Smooth muscle cell (in vitro differentiated cells): Measurements from ENCODE around the gene FXYD2. TPM values are rescaled to one million over a fixed set of nuclear protein-coding genes. Genes with fewer than 3 reads are reported as not detected.

ENCODE experiments used
- DNase-seq: peaks from one replicate; lab custom pipeline; 2025; ENCODE audit not compliant: unreplicated experiment; lab: John Stamatoyannopoulos, UW
- H2AFZ ChIP-seq: fragments of 200-600 bp; sonication (generic); 2 replicates; pipeline ENCODE4 v1.6.0; 2016; ENCODE audit warnings: antibody characterized with exemption, low read depth, mild to moderate bottlenecking
- H3F3A ChIP-seq: fragments of 200-600 bp; sonication (generic); 2 replicates; pipeline ENCODE4 v1.6.0; 2017; ENCODE audit warnings: antibody characterized with exemption, low read depth
- H3K27ac ChIP-seq: fragments of 200-600 bp; sonication (generic); 2 replicates; pipeline ENCODE4 v1.5.1; 2016; ENCODE audit warnings: low read depth, mild to moderate bottlenecking
- H3K27me3 ChIP-seq: fragments of 200-600 bp; sonication (generic); 2 replicates; pipeline ENCODE4 v1.6.1; 2016; ENCODE audit warnings: low read depth, mild to moderate bottlenecking
- H3K36me3 ChIP-seq: fragments of 200-600 bp; sonication (generic); 2 replicates; pipeline ENCODE4 v1.5.1; 2016; ENCODE audit warnings: low read depth
- H3K4me1 ChIP-seq: fragments of 200-600 bp; sonication (generic); 2 replicates; pipeline ENCODE4 v1.5.1; 2016; ENCODE audit warnings: low read depth
- H3K4me2 ChIP-seq: fragments of 200-600 bp; sonication (generic); 2 replicates; pipeline ENCODE4 v1.6.0; 2016; ENCODE audit warnings: mild to moderate bottlenecking
- H3K4me3 ChIP-seq: fragments of 200-600 bp; sonication (generic); 2 replicates; pipeline ENCODE4 v1.5.1; 2016; ENCODE audit warnings: mild to moderate bottlenecking
- H3K79me2 ChIP-seq: fragments of 200-600 bp; sonication (generic); 2 replicates; pipeline ENCODE4 v1.6.0; 2016; ENCODE audit warnings: low read depth, mild to moderate bottlenecking
- H3K9ac ChIP-seq: fragments of 200-600 bp; sonication (generic); 2 replicates; pipeline ENCODE4 v1.6.0; 2016; ENCODE audit warnings: low read depth
- H3K9me3 ChIP-seq: fragments of 200-600 bp; sonication (generic); replicated peaks from 2 replicates; pipeline ENCODE4 v1.5.1; 2016; ENCODE audit warnings: low read depth
- H4K20me1 ChIP-seq: fragments of 200-600 bp; sonication (generic); 2 replicates; pipeline ENCODE4 v1.6.0; 2016; ENCODE audit warnings: low read depth
- WGBS: methylation state at CpG from one replicate; pipeline ENCODE4 v1.1.7; 2016; ENCODE audit warnings: low lambda C conversion rate; 5-methylcytosine and 5-hydroxymethylcytosine counted together
- polyA plus RNA-seq: library from polyadenylated mRNA; unstranded; fragments of >200 nt; fragmentation: Nextera tagmentation; extraction: Ambion mirVana; gene quantifications from 2 replicates; pipeline ENCODE4 v1.2.1, GENCODE V29; 2016
- total RNA-seq: library from RNA; depleted of rRNA; stranded (reverse); fragments of >200 nt; gene quantifications from 2 replicates; pipeline ENCODE4 v1.2.3, GENCODE V29; 2014
- TF ChIP-seq, protein P1 (sequence below): fragments of 200-600 bp; sonication (generic); IDR thresholded peaks from 2 replicates; pipeline ENCODE4 v1.5.1; 2017; ENCODE audit warnings: borderline replicate concordance, mild to moderate bottlenecking, antibody characterized with exemption; ENCODE audit not compliant: insufficient read depth, poor library complexity, severe bottlenecking

FXYD2 gene
- total and polyA plus RNA-seq, 2 experiments from 2014 or later: 1.00 TPM; not detected in 1

- Histone ChIP-seq H3F3A (no peaks in the 10 kb centered on the region), H3K4me2 (peak overlapping the region; percentile 83), H3K9me3 (no peaks in the 10 kb centered on the region), H3K27me3 (peaks cover 99% of the 10 kb centered on the region), H3K4me3 (peak overlapping the region; percentile 41), H3K9ac (no peak overlapping the region), H3K36me3 (no peaks in the 10 kb centered on the region), H3K4me1 (peaks cover 12% of the 10 kb centered on the region), H3K79me2 (no peaks in the 10 kb centered on the region), H2AFZ (no peak overlapping the region), H3K27ac (no peak overlapping the region), H4K20me1 (no peaks in the 10 kb centered on the region)
- TF ChIP-seq, protein P1, sequence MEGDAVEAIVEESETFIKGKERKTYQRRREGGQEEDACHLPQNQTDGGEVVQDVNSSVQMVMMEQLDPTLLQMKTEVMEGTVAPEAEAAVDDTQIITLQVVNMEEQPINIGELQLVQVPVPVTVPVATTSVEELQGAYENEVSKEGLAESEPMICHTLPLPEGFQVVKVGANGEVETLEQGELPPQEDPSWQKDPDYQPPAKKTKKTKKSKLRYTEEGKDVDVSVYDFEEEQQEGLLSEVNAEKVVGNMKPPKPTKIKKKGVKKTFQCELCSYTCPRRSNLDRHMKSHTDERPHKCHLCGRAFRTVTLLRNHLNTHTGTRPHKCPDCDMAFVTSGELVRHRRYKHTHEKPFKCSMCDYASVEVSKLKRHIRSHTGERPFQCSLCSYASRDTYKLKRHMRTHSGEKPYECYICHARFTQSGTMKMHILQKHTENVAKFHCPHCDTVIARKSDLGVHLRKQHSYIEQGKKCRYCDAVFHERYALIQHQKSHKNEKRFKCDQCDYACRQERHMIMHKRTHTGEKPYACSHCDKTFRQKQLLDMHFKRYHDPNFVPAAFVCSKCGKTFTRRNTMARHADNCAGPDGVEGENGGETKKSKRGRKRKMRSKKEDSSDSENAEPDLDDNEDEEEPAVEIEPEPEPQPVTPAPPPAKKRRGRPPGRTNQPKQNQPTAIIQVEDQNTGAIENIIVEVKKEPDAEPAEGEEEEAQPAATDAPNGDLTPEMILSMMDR: no peak
- DNase-seq: no peak
- 12% methylated on average over 45 of the region's 53 CpGs for WGBS
Measured at GRCh38 chr11:117795638-117796455, 28.7 kb downstream of the FXYD2 start.

DNA sequence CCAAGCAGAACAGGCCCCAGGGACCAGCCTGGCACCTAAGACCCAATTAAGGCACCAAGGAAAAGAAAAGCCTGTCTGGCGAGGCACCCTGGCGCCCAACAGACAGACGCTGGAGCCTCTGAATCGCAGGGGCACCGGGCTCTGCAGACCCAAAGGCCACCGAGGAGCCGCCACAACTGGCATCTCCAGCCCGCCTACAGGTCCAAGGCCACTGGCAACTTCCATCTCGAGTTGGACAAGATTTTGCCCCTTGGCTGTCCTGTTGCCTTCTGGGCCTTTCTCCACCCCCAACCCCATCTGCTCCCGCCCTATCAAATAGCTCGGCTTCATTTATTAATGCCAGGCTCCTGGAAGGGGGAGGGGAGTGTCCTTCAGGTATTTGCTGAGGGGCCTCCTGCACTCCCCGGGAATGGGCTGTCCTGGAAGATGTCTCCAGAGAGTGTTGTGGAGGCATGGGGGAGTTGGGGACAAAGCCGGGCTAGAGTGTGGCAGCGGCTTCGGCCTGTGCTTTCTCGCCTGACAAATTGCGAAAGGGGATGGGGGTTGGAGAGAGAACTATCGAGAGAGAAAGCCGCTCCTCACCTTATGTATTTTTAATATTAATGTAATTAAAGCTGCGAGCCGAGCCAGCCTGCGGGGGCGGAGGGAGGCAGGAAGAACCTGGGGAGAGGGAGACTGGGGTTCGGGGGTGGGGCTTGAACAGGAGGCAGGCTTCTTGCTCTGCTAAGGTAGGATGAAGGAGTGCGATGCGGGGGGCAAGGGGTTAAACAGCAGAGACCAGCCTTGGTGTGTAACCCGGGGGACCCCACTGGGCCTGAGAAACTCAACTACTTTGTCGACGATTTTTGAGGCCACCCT lies 29.5 kb downstream of the FXYD2 start:
- H2AFZ ChIP-seq: no peak overlapping the region
- WGBS: 58% methylated on average over 28 of the region's 29 CpGs
- H3K27ac ChIP-seq: no peak overlapping the region
- no peak overlapping the region for H3K9ac ChIP-seq
- no peaks in the 10 kb centered on the region for H3K36me3 ChIP-seq
- no peaks in the 10 kb centered on the region for H4K20me1 ChIP-seq
- H3K79me2 ChIP-seq: no peaks in the 10 kb centered on the region
- no peak overlapping the region for H3K4me2 ChIP-seq
- peaks cover 12% of the 10 kb centered on the region for H3K4me1 ChIP-seq
- no peaks in the 10 kb centered on the region for H3F3A ChIP-seq
- TF ChIP-seq, protein P1: no peak
- DNase-seq: no peak
- H3K27me3 ChIP-seq: peaks cover 90% of the 10 kb centered on the region
- H3K4me3 ChIP-seq: no peak overlapping the region
- H3K9me3 ChIP-seq: no peaks in the 10 kb centered on the region

DNA sequence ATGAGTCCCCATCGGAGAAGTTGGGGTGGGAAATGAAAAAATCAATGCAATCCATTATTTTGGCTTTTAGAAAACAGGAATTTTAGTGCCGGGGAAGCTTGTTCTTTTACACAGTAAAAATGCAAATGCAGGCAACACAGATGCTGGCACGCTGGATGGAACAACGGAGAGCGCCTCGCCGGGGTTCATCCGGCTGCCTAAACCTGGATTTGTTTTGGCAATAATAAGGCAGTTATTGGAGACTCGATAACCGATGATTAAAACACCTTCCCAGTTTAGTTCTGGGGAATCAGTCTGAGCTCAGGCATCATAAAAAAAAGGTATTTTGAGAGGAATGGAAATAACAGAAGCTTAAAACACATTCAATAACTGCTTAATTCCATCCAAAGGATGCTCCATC lies 30.4 kb downstream of the FXYD2 start:
- WGBS: 87% methylated on average over 10 of the region's 10 CpGs
- Histone ChIP-seq H3K27ac (no peak overlapping the region), H4K20me1 (no peaks in the 10 kb centered on the region), H3K4me2 (no peak overlapping the region), H2AFZ (no peak overlapping the region), H3F3A (no peaks in the 10 kb centered on the region), H3K36me3 (no peaks in the 10 kb centered on the region), H3K9me3 (no peaks in the 10 kb centered on the region), H3K79me2 (no peaks in the 10 kb centered on the region), H3K4me1 (peaks cover 12% of the 10 kb centered on the region), H3K4me3 (no peak overlapping the region), H3K9ac (no peak overlapping the region), H3K27me3 (peaks cover 82% of the 10 kb centered on the region)
- TF ChIP-seq, protein P1: no peak
- DNase-seq: no peak
